ENCODE results near the gene PCDH9.

Gene PCDH9

GRCh38 chr13:66323745-66324347 is 906.3 kb downstream of the PCDH9 start:
- Histone ChIP-seq H2AFZ (ENCODE audit: low read length) (no peak overlapping the region), H3K9me2 (replicated peaks; ENCODE audit: low read depth, low read length) (no peaks in the 10 kb centered on the region), H3K4me2 (ENCODE audit: low read depth, low read length, poor library complexity, severe bottlenecking) (no peak overlapping the region), H3K4me1 (ENCODE audit: insufficient read depth, low read length, poor library complexity, severe bottlenecking) (no peaks in the 10 kb centered on the region), H3K9ac (ENCODE audit: low read depth, low read length, poor library complexity, severe bottlenecking) (no peak overlapping the region), H4K20me1 (ENCODE audit: insufficient read depth, low read length, poor library complexity, severe bottlenecking) (no peaks in the 10 kb centered on the region), H3K79me2 (ENCODE audit: insufficient read depth, low read length) (no peaks in the 10 kb centered on the region), H3F3A (ENCODE audit: low read depth) (no peaks in the 10 kb centered on the region), H3K36me3 (ENCODE audit: insufficient read depth, low read length) (no peaks in the 10 kb centered on the region), H3K27me3 (ENCODE audit: insufficient read depth, low read length, poor library complexity, severe bottlenecking) (no peaks in the 10 kb centered on the region), H3K4me3 (ENCODE audit: low read length, poor library complexity, severe bottlenecking) (no peak overlapping the region), H3K9me3 (ENCODE audit: insufficient read depth, low read depth, low read length) (no peaks in the 10 kb centered on the region)
- TF ChIP-seq, protein P1, sequence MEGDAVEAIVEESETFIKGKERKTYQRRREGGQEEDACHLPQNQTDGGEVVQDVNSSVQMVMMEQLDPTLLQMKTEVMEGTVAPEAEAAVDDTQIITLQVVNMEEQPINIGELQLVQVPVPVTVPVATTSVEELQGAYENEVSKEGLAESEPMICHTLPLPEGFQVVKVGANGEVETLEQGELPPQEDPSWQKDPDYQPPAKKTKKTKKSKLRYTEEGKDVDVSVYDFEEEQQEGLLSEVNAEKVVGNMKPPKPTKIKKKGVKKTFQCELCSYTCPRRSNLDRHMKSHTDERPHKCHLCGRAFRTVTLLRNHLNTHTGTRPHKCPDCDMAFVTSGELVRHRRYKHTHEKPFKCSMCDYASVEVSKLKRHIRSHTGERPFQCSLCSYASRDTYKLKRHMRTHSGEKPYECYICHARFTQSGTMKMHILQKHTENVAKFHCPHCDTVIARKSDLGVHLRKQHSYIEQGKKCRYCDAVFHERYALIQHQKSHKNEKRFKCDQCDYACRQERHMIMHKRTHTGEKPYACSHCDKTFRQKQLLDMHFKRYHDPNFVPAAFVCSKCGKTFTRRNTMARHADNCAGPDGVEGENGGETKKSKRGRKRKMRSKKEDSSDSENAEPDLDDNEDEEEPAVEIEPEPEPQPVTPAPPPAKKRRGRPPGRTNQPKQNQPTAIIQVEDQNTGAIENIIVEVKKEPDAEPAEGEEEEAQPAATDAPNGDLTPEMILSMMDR (conservative IDR thresholded peaks at IDR 0.05; ENCODE audit: low read length) = no peak
- TF ChIP-seq EZH2phosphoT487 (IDR thresholded peaks at IDR 0.05; ENCODE audit: borderline replicate concordance) = no peak

DNA sequence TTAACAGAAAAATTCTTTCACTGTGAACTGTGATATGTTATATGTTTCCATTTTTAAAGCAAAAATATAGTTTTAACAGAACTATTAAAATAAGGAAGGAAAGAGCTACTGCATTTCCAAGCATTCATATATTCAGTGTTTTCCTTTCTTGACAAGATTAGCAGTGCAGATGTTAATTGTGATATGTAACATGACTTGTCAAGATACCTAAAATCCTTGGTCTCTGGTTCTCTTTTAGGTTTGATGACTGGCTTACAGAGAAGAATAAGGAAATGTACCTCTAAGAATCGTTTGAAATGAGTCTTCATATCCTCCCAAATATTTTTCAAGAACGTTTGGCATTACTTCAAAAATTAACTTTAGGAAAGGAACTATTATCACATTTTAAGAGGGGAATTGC is 907.2 kb downstream of the PCDH9 start:
- Histone ChIP-seq H4K20me1 (ENCODE audit: insufficient read depth, low read length, poor library complexity, severe bottlenecking) (no peaks in the 10 kb centered on the region), H3K9ac (ENCODE audit: low read depth, low read length, poor library complexity, severe bottlenecking) (no peak overlapping the region), H3K4me1 (ENCODE audit: insufficient read depth, low read length, poor library complexity, severe bottlenecking) (no peaks in the 10 kb centered on the region), H3K9me3 (ENCODE audit: insufficient read depth, low read depth, low read length) (no peaks in the 10 kb centered on the region), H3K36me3 (ENCODE audit: insufficient read depth, low read length) (no peaks in the 10 kb centered on the region), H3K4me2 (ENCODE audit: low read depth, low read length, poor library complexity, severe bottlenecking) (no peak overlapping the region), H3F3A (ENCODE audit: low read depth) (no peaks in the 10 kb centered on the region), H3K9me2 (replicated peaks; ENCODE audit: low read depth, low read length) (no peaks in the 10 kb centered on the region), H3K79me2 (ENCODE audit: insufficient read depth, low read length) (no peaks in the 10 kb centered on the region), H3K4me3 (ENCODE audit: low read length, poor library complexity, severe bottlenecking) (no peak overlapping the region), H2AFZ (ENCODE audit: low read length) (no peak overlapping the region), H3K27me3 (ENCODE audit: insufficient read depth, low read length, poor library complexity, severe bottlenecking) (no peaks in the 10 kb centered on the region)
- TF ChIP-seq EZH2phosphoT487 (IDR thresholded peaks at IDR 0.05; ENCODE audit: borderline replicate concordance) = no peak
- TF ChIP-seq, protein P1 (conservative IDR thresholded peaks at IDR 0.05; ENCODE audit: low read length) = no peak

- Histone ChIP-seq H3K4me1 (ENCODE audit: insufficient read depth, low read length, poor library complexity, severe bottlenecking) (no peaks in the 10 kb centered on the region), H3K4me2 (ENCODE audit: low read depth, low read length, poor library complexity, severe bottlenecking) (no peak overlapping the region), H3K9ac (ENCODE audit: low read depth, low read length, poor library complexity, severe bottlenecking) (no peak overlapping the region)
Observed at GRCh38 chr13:66322193-66322740, 907.9 kb downstream of the PCDH9 start.

More at GRCh38 chr13:66322193-66322740, 907.9 kb downstream of the PCDH9 start:
- H3F3A ChIP-seq (ENCODE audit: low read depth) = no peaks in the 10 kb centered on the region
- H2AFZ ChIP-seq (ENCODE audit: low read length) = no peak overlapping the region
- no peaks in the 10 kb centered on the region for H3K9me3 ChIP-seq (ENCODE audit: insufficient read depth, low read depth, low read length)
- H4K20me1 ChIP-seq (ENCODE audit: insufficient read depth, low read length, poor library complexity, severe bottlenecking) = no peaks in the 10 kb centered on the region
- H3K36me3 ChIP-seq (ENCODE audit: insufficient read depth, low read length) = no peaks in the 10 kb centered on the region
- no peak overlapping the region for H3K4me3 ChIP-seq (ENCODE audit: low read length, poor library complexity, severe bottlenecking)
- no peaks in the 10 kb centered on the region for H3K27me3 ChIP-seq (ENCODE audit: insufficient read depth, low read length, poor library complexity, severe bottlenecking)
- TF ChIP-seq, protein P1 (conservative IDR thresholded peaks at IDR 0.05; ENCODE audit: low read length) = no peak
- TF ChIP-seq EZH2phosphoT487 (IDR thresholded peaks at IDR 0.05; ENCODE audit: borderline replicate concordance) = no peak
- H3K9me2 ChIP-seq (replicated peaks; ENCODE audit: low read depth, low read length) = no peaks in the 10 kb centered on the region
- no peaks in the 10 kb centered on the region for H3K79me2 ChIP-seq (ENCODE audit: insufficient read depth, low read length)

Data from Loucy (cell line).